WTC11 (cell line): ENCODE measurements around the gene TSR3.

Experiments
- ESRRA ChIP-seq: sonication (generic); formaldehyde crosslinking; IDR thresholded peaks from 2 replicates; pipeline ENCODE4 v1.8.1; 2022; ENCODE audit warnings: mild to moderate bottlenecking, missing genetic modification reagents, borderline replicate concordance
- FOXP1 ChIP-seq: sonication (generic); formaldehyde crosslinking; IDR thresholded peaks from 2 replicates; pipeline ENCODE4 v1.8.0; 2022; ENCODE audit warnings: missing genetic modification reagents, mild to moderate bottlenecking, moderate library complexity, borderline replicate concordance

GRCh38 chr16:1313721-1314369 lies 37.8 kb downstream of the TSR3 start:
- no peak for TF ChIP-seq ESRRA
- no peak for TF ChIP-seq FOXP1
